GM12873 (cell line): ENCODE results near the gene MAGI2.

Experiments used
- CTCF ChIP-seq: IDR thresholded peaks from 2 replicates; pipeline ENCODE4 v1.5.1; 2012; ENCODE audit warnings: low read depth, mild to moderate bottlenecking, moderate library complexity, low read length, control low read depth; ENCODE audit not compliant: insufficient read depth; ENCODE audit errors: missing control alignments

The MAGI2 gene

GRCh38 chr7:78383096-78383880, 1070.2 kb downstream of the MAGI2 start:
- TF ChIP-seq CTCF: no peak

- no peak for TF ChIP-seq CTCF
Measured at GRCh38 chr7:78379148-78379547, 1074.3 kb downstream of the MAGI2 start.

GRCh38 chr7:78377532-78377931, 1075.9 kb downstream of the MAGI2 start:
- no peak for TF ChIP-seq CTCF

GRCh38 chr7:78370936-78371335, 1082.5 kb downstream of the MAGI2 start:
- no peak for TF ChIP-seq CTCF

- TF ChIP-seq CTCF: no peak
Measured at GRCh38 chr7:78368771-78369170, 1084.7 kb downstream of the MAGI2 start.

- no peak for TF ChIP-seq CTCF
Measured at GRCh38 chr7:78367280-78367773, 1086.1 kb downstream of the MAGI2 start.

GRCh38 chr7:78363866-78364265, 1089.6 kb downstream of the MAGI2 start:
- TF ChIP-seq CTCF: no peak
